ENCODE data around the gene MAP10. TPM values are rescaled to one million over a fixed set of nuclear protein-coding genes. Genes with fewer than 3 reads are reported as not detected.

MAP10 gene
- total RNA-seq, 1 experiment from 2014 or later, result 1.2 TPM

GRCh38 chr1:232854798-232855159 lies 49.6 kb downstream of the MAP10 start:
- no peak overlapping the region for H3K27ac Mint-ChIP-seq
- H3K79me1 ChIP-seq (ENCODE audit: insufficient read depth, low read depth, low read length, poor library complexity, severe bottlenecking), result no peaks in the 10 kb centered on the region
- H3K27me3 Mint-ChIP-seq (ENCODE audit: low read depth), result peaks cover 2% of the 10 kb centered on the region; the same call in 1 of the 2 replicates
- H3K23me2 ChIP-seq (ENCODE audit: insufficient read length, low read depth, low read length, poor library complexity, severe bottlenecking), result no peaks in the 10 kb centered on the region
- H3K27ac ChIP-seq (ENCODE audit: insufficient read length, low read depth, low read length), result no peak overlapping the region
- no peak overlapping the region for H2BK15ac ChIP-seq (ENCODE audit: low read depth, low read length)
- H2BK12ac ChIP-seq (ENCODE audit: insufficient read length, low read depth, low read length), result no peak overlapping the region
- H3K4ac ChIP-seq (ENCODE audit: low read depth, low read length), result no peak overlapping the region
- no peak overlapping the region for H3K56ac ChIP-seq (ENCODE audit: insufficient read length, low read depth, low read length)
- H2AFZ ChIP-seq (ENCODE audit: low read length), result no peak overlapping the region
- TF ChIP-seq CTCF (conservative IDR thresholded peaks at IDR 0.05), result no peak
- no peak overlapping the region for H3K9ac ChIP-seq (ENCODE audit: extremely low read depth, insufficient read length, low read length)
- H2BK5ac ChIP-seq (ENCODE audit: insufficient read length, low read length), result no peak overlapping the region
- H4K8ac ChIP-seq (replicated peaks; ENCODE audit: insufficient read length, low read depth, low read length), result no peak overlapping the region
- H4K20me1 ChIP-seq (ENCODE audit: control insufficient read depth, insufficient read depth, insufficient read length), result no peaks in the 10 kb centered on the region
- no peaks in the 10 kb centered on the region for H3K4me1 ChIP-seq (ENCODE audit: insufficient read depth, low read length)
- no peak for DNase-seq
- H4K5ac ChIP-seq (ENCODE audit: insufficient read length, low read depth, low read length), result no peak overlapping the region
- H2AK5ac ChIP-seq (ENCODE audit: insufficient read length, low read length), result no peak overlapping the region
- H3K9me3 ChIP-seq (ENCODE audit: control insufficient read depth, low read depth, low read length), result no peaks in the 10 kb centered on the region
- H3K9me3 Mint-ChIP-seq, result no peaks in the 10 kb centered on the region
- no peaks in the 10 kb centered on the region for H3K36me3 Mint-ChIP-seq (ENCODE audit: insufficient read depth in 1 of 3, low read depth in 3 of 3)
- no peak overlapping the region for H3T11ph ChIP-seq (ENCODE audit: low read length)
- H2BK20ac ChIP-seq (ENCODE audit: low read depth, low read length, poor library complexity, severe bottlenecking), result no peak overlapping the region
- H3K4me1 Mint-ChIP-seq, result no peaks in the 10 kb centered on the region
- H3K23ac ChIP-seq (ENCODE audit: insufficient read length, low read depth, low read length), result no peak overlapping the region
- no peak overlapping the region for H3K14ac ChIP-seq (ENCODE audit: insufficient read depth, low read length)
- no peak overlapping the region for H4K91ac ChIP-seq (ENCODE audit: insufficient read length, low read depth, low read length)
- H3K18ac ChIP-seq (ENCODE audit: insufficient read length, low read depth, low read length), result no peak overlapping the region
- H3K27me3 ChIP-seq (ENCODE audit: insufficient read depth, low read length), result no peaks in the 10 kb centered on the region
- no peak overlapping the region for H3K4me3 Mint-ChIP-seq
- H3K79me2 ChIP-seq (ENCODE audit: insufficient read depth, low read length), result no peaks in the 10 kb centered on the region
- WGBS (ENCODE audit: extremely low coverage, insufficient read length, low lambda C conversion rate), result no CpG with 5 or more reads among the region's 2 CpGs
- H3K4me2 ChIP-seq (ENCODE audit: insufficient read depth, insufficient read length, low read length), result no peak overlapping the region
- no peak overlapping the region for H2BK120ac ChIP-seq (ENCODE audit: low read depth, low read length, poor library complexity, severe bottlenecking)
